Sigmoid colon (tissue), 3 donors: ENCODE measurements around the gene PRKN.

ENCODE experiments used
- POLR2A ChIP-seq, 2 donors: fragments of 450-650 bp; IDR thresholded peaks; one replicate each; pipeline ENCODE4 v1.6.1; 2016; ENCODE audit warnings: antibody characterized with exemption in 2 of 2, mild to moderate bottlenecking in 2 of 2, moderate library complexity in 2 of 2
- TF ChIP-seq, protein P1 (sequence below), 4 experiments: fragments of 450-650 bp in 3 of 4; fragments of 200-600 bp in 1 of 4; IDR thresholded peaks; one replicate each; pipeline ENCODE4 v1.5.1; 2016 to 2019; ENCODE audit warnings: antibody characterized with exemption in 4 of 4, mild to moderate bottlenecking in 3 of 4, moderate library complexity in 2 of 4

DNA sequence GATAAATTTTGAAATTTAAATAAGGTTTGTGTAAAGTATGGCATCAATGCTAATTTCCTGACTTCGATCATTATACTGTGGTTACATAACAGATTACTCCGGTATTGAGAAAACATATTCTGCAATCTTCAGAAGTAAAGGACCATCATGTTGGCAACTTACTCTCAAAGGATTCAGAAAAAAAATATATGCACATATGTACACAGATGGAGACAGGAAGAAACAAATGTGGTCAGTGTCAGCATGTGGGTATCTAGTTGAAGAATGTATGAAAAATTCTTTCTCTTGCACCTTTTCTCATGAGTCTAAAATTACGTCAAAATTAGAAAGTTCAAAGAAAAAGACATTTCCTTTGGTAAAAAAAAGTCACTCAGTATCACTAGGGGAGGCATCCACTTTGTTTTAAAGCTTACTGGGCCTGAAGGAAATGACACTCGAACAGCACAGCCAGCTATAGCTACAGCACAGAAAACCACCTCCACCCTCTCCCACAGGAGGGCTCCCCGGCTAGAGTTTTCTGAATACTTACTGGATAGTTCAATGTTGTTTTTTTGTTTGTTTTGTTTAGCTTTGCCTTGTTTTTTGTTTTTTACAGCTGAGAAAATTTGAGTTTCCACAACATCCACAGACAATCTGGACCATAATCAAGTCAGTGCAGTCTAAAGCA, 1136.5 kb downstream of the PRKN start:
- TF ChIP-seq, protein P1, sequence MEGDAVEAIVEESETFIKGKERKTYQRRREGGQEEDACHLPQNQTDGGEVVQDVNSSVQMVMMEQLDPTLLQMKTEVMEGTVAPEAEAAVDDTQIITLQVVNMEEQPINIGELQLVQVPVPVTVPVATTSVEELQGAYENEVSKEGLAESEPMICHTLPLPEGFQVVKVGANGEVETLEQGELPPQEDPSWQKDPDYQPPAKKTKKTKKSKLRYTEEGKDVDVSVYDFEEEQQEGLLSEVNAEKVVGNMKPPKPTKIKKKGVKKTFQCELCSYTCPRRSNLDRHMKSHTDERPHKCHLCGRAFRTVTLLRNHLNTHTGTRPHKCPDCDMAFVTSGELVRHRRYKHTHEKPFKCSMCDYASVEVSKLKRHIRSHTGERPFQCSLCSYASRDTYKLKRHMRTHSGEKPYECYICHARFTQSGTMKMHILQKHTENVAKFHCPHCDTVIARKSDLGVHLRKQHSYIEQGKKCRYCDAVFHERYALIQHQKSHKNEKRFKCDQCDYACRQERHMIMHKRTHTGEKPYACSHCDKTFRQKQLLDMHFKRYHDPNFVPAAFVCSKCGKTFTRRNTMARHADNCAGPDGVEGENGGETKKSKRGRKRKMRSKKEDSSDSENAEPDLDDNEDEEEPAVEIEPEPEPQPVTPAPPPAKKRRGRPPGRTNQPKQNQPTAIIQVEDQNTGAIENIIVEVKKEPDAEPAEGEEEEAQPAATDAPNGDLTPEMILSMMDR (IDR thresholded peaks at IDR 0.05) = no peak
- no peak for TF ChIP-seq POLR2A (IDR thresholded peaks at IDR 0.05)
